Measurements from ENCODE around the gene RIBC1. TPM values are rescaled to one million over a fixed set of nuclear protein-coding genes. Genes with fewer than 3 reads are reported as not detected.
"Not testable (repeated sequence)": the region's sequence is repeated elsewhere in the genome, so short reads cannot be mapped to it uniquely, and the experiment has no call there.

The RIBC1 gene
- polyA plus RNA-seq, 4 donors = 3.0 to 4.4 (median 4.1) TPM

DNA sequence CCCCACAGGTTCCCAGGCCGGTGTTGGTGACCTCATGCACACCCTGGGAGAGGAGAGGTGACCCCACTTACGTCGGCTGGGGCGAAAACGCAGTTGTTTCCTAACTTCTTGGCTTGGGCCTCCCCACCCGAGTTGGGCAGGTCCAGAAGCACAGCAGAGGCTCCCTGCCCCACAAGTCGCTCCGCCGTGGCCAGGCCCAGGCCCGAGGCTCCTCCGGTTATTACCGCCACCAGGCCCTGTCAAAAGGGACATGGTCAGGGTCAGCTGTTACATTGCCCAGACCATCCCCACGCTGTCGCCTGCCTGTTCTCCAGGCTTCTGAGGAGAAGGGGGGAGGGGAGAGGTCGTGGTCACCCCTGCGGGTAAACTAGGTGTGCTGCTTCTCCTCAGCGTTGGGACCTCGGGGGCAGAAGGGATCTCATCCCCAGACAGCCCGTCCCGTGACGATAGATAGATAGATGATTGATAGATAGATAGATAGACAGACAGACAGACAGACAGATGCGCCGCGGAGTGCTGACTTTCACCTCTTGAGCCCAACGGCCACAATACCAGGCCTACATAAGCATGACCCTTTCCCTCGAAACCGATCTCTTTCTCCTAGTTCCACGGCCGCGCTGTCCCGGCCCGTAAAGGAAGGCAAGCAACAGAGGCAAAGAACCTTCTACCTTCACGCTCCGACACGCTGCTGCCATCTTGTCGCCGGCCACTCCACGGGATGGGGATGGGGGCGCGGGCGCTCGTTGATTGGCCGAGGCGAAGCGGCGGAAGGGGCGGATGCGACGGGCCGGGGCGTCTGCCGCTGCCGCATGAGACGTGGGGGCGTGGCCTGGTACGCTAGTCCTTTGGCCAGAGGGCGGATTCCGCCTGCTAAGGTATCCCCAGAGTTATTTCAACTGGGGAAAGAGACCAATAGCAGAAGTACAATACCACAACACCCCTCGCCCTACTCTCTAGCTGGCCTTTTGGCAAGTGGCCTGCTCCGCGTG, 11.3 kb downstream of the RIBC1 start, which contains the start of gene HSD17B10:
Gene HSD17B10 (minus strand): TSS at position 720 of the 989 bp plus-strand sequence. CDS start 25 bp downstream, at position 695.
- peak in 3 of 4 donors; percentile 42 to 56 (median 48) for DNase-seq (ENCODE audit: low read depth in 4 of 4, low spot score in 3 of 4)

DNA sequence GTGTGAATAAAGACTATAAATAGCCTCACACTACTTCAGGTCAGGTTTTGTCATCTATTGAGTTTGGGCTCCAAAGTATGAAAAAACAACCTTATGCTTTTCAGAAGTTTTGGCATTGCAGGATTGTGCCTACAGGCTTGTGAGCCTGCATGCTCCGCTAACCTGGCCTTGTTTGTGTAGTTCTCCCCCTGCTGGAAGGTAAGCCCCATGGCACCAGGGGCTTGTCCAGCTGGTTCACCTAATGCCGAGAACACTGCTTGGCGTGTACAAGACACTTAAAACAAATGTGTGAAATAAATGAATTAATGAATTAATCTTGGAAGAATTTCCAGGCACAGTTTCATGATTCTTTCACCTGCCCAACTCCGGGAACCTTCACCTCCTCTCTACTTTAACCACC, 13.3 kb downstream of the RIBC1 start:
- peak in 1 of 4 donors; percentile 40 for DNase-seq (ENCODE audit: low read depth in 4 of 4, low spot score in 3 of 4)

DNA sequence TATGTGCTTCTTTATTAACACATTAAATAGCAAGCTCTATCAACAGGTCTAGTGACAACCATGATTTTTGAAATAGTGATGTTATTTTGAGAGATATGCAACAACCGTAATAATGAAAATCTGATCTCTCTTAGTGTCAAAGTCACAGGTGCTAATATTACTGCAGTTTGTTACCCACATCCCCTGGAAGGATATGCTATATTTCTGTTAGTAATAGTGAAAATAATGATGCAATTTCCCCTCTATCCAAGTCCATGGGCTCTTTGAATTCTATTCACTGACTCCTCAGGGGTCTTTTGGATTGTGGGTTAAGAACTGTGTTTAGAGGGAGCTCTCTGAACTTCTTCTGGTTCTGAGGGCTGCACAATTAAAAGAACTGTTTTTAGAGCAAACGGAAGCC, 14.5 kb downstream of the RIBC1 start:
- DNase-seq (ENCODE audit: low read depth in 4 of 4, low spot score in 3 of 4) = no peak

DNA sequence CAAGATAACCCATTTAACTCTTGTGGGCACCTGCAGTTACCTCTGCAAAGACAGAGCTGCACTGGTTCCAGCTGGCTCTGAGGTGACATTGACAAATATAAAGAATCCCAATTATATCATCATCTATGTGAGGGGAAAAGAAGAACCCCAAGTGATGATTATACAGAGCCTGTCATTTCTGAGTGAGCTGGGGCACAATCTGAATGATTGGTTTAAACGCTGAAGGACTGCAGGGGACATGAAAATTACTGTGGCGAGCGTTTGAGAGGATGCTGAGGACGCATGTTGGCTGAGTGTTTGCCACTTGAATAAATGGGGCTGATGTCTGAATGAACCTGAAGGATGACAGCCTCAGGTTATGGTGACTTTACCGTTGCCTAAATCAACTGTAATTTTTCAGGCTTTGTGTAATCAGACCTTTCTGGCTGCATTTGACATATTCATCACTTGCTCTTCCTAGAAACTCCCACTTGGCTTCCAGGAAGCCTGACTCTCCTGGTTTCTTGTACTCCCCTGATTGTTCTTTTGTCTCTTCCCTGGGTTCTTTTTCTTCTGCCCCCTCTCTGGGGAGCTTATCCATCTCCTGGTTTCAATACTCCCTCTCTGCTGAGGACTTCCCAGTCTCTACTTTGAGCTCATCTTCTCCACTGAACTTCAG, 15.6 kb downstream of the RIBC1 start:
- no peak for DNase-seq (ENCODE audit: low read depth in 4 of 4, low spot score in 3 of 4)

DNA sequence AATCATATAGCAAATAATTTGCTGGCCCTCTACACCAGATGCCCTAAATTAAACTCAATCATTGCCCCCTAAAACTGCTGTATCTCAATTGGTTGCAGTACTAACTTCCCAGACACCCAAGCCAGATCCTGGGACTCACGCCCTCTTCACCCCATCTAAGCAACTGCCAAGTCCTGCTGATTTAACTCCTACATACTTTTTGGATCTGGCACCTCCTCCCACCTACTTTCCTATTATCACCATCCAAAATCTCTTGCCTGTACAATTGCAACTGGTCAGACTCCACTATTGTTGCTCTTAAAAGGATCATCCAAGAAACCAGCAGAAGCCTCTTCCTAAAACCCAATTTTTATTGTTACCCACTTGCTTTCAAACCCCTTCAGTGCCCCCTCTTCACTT, 16.2 kb downstream of the RIBC1 start:
- DNase-seq (ENCODE audit: low read depth in 4 of 4, low spot score in 3 of 4) = no peak

DNA sequence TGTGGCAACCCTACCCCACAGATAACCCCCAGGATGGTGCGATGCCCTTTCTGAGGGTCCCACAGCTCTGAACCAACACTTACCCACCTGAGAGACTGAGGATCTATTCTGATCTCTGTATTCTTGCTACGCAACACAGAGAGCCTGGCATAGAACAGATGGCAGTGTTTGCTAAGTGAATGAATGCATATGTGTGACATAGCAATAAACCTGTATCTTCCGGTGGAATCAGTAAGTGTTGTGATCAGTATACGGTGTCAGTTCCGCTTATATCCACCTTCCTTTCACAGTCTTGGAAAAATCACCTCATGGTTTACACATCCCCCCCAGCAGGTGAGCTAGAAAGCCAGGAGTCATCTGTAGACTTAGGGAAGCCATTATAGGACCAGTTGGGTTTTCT, 17.4 kb downstream of the RIBC1 start:
- no peak for DNase-seq (ENCODE audit: low read depth in 4 of 4, low spot score in 3 of 4)

DNA sequence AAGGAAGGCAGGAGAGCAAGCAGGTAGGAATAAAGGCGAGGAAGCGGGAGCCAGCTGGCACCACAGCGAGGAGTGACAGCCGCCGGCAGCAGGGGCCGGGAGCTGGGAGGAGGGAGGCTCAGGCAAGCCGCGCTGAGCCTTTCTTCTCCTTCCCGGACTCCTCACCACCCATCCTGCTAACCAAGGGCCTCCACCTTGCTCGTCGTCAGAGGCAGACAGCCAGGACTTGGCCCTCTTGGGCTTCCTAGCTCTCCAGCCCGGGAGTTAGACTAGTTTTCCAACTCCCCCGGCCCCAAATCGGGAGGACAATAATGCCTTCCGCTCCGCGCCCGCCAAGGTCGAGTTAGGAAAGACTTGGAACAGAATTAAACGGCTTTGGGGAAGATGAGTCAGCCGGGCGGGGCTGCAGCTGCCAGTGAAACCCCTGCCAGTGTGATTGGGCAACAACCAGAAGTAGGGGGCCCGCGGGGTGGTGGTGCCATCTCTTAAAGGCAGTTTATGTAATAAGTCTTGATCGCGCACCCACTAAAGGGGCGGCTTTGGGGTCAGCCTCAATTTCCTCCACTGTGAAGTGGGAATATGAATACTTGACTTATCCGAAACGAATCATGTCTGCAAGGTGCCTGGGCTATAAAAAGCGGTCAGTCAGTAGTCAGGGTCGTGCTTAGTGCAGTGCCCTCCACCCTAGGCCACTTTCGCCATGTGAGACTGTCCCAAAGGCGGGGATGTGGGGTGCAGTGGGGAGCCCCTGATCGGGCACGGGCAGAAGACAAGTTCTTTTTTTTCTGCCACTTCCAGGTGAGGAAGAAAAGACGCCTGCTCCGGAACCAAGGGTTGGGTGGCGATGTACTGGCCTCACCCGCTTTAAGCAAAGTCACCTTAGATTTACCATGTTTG, 18.2 kb downstream of the RIBC1 start:
- no peak for DNase-seq (ENCODE audit: low read depth in 4 of 4, low spot score in 3 of 4)

DNA sequence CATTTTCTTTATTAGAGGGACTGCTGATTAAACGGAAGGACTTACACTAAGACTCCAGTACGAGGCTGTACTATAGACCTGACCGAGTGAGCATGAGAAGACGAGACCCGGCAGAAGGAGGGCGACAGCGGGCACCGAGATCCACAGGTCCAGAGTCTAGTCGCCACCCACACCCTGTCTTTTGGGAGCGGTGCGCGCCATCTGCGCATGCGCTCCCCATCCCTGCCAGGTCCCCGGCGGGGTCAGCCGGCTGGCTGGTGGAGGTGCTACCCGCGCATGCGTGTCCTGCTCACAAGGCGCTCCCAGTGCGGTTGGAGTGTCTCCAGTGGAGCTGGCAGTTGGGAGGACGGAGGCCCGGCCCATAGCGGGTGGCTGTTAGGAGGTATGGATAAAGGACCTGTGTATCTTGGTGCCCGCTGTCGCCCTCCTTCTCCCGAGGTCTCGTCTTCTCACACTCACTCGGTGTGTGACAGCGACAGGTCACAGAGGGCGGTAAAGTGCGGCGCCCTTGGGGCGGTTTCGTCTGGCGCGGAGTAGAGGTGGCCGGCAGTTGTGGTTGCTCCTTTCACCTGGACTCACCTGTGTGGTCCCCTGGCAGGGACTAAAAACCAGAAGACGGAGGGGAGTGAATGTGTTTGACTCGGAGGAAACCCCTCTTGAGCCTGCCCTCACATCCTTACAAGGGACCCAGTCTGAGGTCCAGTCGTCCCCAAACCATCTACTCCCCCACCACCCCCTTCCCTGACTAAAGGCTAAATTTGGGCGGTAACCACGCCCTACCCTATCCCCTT, 19.1 kb downstream of the RIBC1 start:
- no peak for DNase-seq (ENCODE audit: low read depth in 4 of 4, low spot score in 3 of 4)

DNA sequence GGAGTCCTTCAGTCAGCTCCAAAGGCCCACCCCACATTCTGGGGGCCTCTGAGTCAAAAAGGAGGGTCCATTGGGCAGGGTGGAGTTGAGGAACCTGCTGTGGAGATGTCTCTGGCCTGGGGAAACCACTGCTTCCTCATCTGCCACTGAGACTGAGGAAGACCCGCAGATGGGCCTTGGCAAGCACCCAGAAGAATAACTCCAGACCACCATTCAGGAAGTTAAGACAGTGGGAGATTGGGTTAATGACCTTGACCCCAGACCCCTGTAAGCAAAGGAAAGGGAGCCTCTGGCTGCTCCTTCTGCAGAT, 19.6 kb downstream of the RIBC1 start:
- no peak for DNase-seq (ENCODE audit: low read depth in 4 of 4, low spot score in 3 of 4)

DNA sequence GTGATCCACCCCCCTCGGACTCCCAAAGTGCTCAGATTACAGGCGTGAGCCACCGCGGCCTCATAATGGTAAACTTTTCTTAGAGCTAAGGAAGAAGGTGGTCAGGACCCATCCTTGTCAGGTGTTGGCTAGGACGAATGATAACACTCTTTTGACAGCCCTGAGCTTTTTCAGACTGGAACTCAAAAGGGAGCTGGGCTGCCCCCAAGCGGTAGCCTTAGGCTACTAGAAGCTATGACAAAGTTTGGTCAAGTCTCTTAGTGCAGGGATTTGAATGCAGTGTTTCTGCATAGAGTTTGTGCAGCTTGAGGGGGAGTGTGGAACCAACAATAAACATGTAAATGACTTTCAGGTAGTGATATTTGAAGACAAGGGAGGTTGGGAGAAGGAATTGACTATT, 23.3 kb downstream of the RIBC1 start:
- no peak for DNase-seq (ENCODE audit: low read depth in 4 of 4, low spot score in 3 of 4)

DNA sequence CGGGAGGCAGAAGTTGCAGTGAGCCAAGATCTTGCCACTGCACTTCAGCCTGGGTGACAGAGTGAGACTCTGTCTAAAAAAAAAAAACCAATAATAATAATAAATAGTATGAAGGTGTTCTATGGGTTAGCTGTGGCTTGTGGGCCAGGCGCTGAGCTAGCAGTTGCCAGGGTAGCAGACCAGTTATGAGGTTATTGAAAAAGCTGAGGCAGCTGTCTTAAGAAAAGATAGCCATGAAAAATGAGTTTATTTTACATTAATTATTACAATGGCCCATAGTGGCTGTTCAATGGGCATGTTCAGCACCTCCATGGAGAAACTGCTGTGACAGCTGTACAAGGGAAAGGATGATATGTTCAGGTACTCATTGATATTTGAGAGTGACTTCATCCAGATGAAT, 24.8 kb downstream of the RIBC1 start:
- DNase-seq (ENCODE audit: low read depth in 4 of 4, low spot score in 3 of 4) = no peak

DNA sequence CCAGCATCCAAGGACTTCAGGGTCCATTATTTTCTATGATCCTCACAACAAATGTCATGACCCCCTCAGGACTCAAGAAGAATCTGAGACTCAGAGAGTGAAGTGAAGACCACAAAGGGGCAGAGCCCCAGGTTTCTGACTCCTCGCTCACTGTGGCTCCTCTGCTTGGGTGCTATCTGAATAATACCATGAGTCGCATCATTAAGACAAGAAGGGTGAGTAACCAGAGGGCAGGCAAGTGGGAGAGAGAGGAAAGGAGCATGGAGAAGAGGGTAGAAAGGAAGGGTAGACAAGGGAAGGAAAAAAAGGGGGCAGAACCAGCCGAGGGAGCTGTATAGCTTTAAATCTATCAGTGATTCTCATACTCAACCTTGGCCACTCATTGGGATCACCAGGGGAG, 27.0 kb downstream of the RIBC1 start:
- DNase-seq (ENCODE audit: low read depth in 4 of 4, low spot score in 3 of 4) = no peak

DNA sequence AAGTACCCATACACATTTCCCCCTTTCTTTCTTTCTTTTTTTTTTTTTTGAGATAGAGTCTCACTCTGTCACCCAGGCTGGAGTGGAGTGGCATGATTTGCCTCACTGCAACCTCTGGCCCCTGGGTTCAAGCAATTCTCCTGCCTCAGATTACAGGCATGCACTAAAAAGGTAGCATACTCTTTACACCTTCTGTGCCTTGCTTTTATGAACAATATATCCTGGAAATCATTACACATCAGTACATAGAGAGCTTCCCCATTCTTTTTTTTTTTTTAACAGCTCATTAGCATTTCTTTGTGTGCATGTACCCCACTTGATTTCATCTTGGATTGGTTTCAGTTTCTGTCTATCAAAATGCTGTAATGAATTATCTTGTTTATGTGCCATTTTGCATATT, 30.1 kb downstream of the RIBC1 start:
- DNase-seq (ENCODE audit: low read depth in 4 of 4, low spot score in 3 of 4) = no peak

DNA sequence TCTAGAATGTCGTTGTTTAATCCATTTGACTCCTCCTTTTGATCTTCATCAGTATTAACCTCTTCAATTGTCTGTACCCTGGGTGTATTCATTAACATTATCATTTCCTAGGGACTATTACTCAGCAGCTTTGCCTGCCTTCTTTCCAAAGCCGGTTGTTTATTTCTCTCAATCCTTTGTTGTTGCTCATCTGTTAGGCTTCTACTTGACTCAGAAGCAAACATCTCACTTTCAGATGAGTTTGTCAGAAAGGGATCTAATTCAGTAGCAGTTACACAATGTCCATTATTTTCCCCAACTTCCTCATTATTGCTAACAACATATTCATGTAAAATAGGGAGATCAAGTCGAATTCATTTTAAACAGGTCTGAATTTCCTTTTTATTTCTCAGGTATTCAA, 33.6 kb downstream of the RIBC1 start:
- DNase-seq (ENCODE audit: low read depth in 4 of 4, low spot score in 3 of 4) = no peak

DNA sequence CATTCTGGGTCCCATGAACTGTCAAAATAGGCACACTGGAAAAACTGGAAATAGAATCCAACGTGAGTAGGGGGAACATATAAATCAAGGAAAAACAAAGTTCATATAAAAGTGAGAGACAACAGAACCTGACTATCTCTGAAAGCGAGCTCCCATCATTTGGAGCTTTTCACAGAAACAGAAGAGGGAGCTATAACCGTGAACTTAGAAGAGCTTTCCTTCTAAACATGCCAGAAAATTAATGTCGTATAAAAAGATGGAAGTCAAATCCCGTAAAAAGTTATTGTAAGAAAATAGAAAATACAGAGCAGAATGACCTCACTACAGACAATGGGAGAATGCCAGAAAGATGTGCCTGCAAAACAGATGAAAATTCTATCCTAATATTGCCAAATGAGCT, 35.4 kb downstream of the RIBC1 start:
- no peak for DNase-seq (ENCODE audit: low read depth in 4 of 4, low spot score in 3 of 4)

DNA sequence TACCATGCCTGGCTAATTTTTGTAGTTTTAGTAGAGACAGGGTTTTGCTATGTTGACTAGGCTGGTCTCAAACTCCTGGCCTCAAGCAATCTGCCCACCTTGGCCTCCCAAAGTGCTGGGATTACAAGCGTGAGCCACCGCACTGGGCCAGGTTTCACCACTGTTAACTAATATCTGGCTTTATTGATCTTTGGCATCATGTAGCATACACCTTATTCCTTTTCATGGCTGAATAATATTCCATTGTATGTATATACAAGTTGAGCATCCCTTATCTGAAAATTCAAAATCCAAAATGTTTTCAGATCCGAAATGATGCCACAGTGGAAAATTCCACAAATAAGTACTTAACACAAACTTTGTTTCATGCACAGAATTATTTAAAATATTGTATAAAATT, 46.0 kb downstream of the RIBC1 start:
- not testable (repeated sequence) for DNase-seq (ENCODE audit: low read depth in 4 of 4, low spot score in 3 of 4)

DNA sequence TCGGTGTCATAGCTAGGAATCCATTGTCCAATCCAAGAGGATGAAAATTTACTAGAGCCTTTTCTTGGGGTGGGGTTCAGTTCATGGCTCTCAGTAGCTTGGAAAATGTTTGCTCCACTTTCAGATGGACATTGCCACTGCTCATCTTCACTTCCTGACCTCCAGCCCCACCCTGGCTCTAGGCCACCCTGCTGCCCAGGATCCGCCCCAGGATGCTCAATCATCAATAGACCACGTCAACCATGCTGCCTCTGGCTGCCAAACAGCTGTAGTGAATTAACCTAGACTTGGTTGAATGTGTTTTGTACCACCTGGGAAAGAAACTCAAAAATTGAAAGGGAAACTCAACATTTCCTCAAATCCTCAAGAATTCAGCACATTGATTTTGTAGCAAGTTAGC, 48.7 kb downstream of the RIBC1 start:
- DNase-seq (ENCODE audit: low read depth in 4 of 4, low spot score in 3 of 4) = no peak

DNA sequence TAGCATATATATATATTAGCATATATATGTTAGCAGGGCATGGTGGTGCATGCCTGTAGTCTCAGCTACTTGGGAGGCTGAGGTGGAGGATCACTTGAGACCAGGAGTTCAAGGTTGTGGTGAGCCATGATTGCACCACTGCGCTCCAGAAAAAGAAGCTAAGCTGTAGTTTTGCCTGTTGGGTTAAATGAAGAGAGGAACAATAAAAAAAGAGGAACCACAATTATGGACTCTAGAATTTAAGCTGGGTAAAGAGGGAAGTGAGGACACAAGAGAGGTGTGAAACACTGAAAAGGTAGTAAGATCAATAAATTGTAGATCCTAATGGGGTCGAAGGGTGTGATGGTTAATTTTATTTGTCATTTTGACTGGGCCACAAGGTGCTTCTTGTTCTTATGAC, 52.0 kb downstream of the RIBC1 start:
- DNase-seq (ENCODE audit: low read depth in 4 of 4, low spot score in 3 of 4) = no peak

DNA sequence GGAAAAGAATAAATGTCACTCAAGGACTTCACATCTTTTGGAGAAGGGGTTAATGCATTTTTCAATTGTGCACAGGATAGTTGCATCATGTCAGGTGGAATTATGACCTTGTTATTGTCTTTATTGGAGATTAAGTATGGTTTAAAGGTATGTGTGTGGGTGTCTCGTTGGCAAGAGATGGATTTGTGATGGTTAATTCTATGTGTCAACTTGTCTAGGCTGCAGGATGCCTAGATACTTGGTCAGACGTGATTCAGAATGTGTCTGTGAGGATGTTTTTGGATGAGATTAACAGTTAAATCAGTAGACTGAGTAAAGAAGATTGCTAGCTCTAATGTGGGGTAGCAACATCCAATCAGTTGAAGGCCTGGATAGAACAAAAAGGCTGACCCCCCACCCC, 53.7 kb downstream of the RIBC1 start:
- no peak for DNase-seq (ENCODE audit: low read depth in 4 of 4, low spot score in 3 of 4)

DNA sequence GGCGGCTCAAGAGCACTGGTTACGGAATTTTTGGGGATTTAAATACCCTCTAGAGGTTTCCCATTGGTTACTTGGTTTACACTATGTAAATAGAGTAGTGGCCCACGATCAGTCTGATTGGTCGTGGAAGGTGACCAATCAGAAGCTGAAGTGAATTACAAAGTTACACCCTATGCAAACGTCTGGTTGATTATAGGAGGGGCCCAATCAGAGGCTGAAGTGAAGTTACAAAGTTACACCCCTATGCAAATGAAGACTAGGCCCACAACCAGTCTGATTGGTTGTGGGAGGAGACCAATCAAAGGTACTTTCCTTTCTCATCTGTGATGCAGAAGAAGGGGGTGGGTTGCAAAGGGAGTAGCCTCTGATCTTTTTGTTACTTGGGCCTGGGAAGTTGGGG, 56.6 kb downstream of the RIBC1 start:
- DNase-seq (ENCODE audit: low read depth in 4 of 4, low spot score in 3 of 4) = no peak
